Measurements from ENCODE around the gene ADRM1.

GRCh38 chr20:62269378-62269777, 33.4 kb upstream of the ADRM1 start:
- TF ChIP-seq LEF1 (IDR thresholded peaks at IDR 0.05; ENCODE audit: borderline replicate concordance) (no peak), FOXA1 (IDR thresholded peaks at IDR 0.05) (no peak), SP1 (IDR thresholded peaks at IDR 0.05) (no peak), FOXK2 (IDR thresholded peaks at IDR 0.05) (no peak), ZNF384 (IDR thresholded peaks at IDR 0.05) (no peak), SUZ12 (IDR thresholded peaks at IDR 0.05) (no peak), NFRKB (IDR thresholded peaks at IDR 0.05) (no peak), ELF4 (IDR thresholded peaks at IDR 0.05) (no peak), CTBP1 (IDR thresholded peaks at IDR 0.05; ENCODE audit: borderline replicate concordance) (no peak)

Data from HEK293T (cell line).